Activated CD8-positive, alpha-beta T cell treated with anti-CD3 and anti-CD28 coated beads for 36 hours (primary cell): ENCODE measurements around the gene SPPL3. TPM values are rescaled to one million over a fixed set of nuclear protein-coding genes. Genes with fewer than 3 reads are reported as not detected.

Source experiments
- ATAC-seq: fragments of 200-7000 bp; cut with Tn5 transposase; one replicate; pipeline ENCODE4 v1.10.0; 2021; ENCODE audit warnings: mild to moderate bottlenecking, moderate library complexity
- CTCF ChIA-PET: fragments of 350-600 bp; sonication (Branson Sonifier 250); formaldehyde crosslinking; loops from one replicate; lab custom pipeline; 2021; ENCODE audit warnings: antibody characterized with exemption; lab: Charles Lee
- POLR2A ChIA-PET: fragments of 350-600 bp; sonication (Branson Sonifier 250); formaldehyde crosslinking; loops from one replicate; lab custom pipeline; 2021; ENCODE audit warnings: antibody characterized with exemption; lab: Charles Lee
- DNase-seq: peaks from one replicate; pipeline ENCODE4 v3.0.0-alpha.2; 2020
- H3K27ac Mint-ChIP-seq: one replicate; pipeline ENCODE4 v1.8.0; 2021; ENCODE audit warnings: mild to moderate bottlenecking, mixed read lengths
- H3K27me3 Mint-ChIP-seq: one replicate; pipeline ENCODE4 v1.8.0; 2021; ENCODE audit warnings: mixed read lengths
- H3K36me3 Mint-ChIP-seq: one replicate; pipeline ENCODE4 v1.8.0; 2021; ENCODE audit warnings: low read depth, mixed read lengths
- H3K4me1 Mint-ChIP-seq: one replicate; pipeline ENCODE4 v1.8.0; 2021; ENCODE audit warnings: low read depth, mixed read lengths
- H3K4me3 Mint-ChIP-seq: one replicate; pipeline ENCODE4 v1.8.0; 2021; ENCODE audit warnings: mild to moderate bottlenecking, moderate library complexity, mixed read lengths
- H3K9me3 Mint-ChIP-seq: one replicate; pipeline ENCODE4 v1.8.0; 2021; ENCODE audit warnings: mixed read lengths
- CTCF ChIP-seq: fragments of 200-600 bp; IDR thresholded peaks from one replicate; pipeline ENCODE4 v1.8.0; 2022; ENCODE audit warnings: antibody characterized with exemption, mild to moderate bottlenecking
- intact Hi-C: fragments of 100-400 bp; cut with micrococcal nuclease; formaldehyde crosslinking; loops from one replicate; pipeline ENCODE4 v1.10.0; 2022
- total RNA-seq, 2 experiments: library from RNA; stranded (reverse); gene quantifications; one replicate each; pipeline ENCODE4 v1.2.3, GENCODE V29; 2021

SPPL3 gene
- total RNA-seq, 2 experiments from 2014 or later = 19.8 to 20.8 TPM

- Mint-ChIP-seq H3K4me1 (peaks cover 26% of the 10 kb centered on the region), H3K27me3 (no peaks in the 10 kb centered on the region), H3K36me3 (peaks cover 25% of the 10 kb centered on the region), H3K4me3 (no peak overlapping the region), H3K9me3 (no peaks in the 10 kb centered on the region), H3K27ac (peak overlapping the region; percentile 40)
- CTCF ChIA-PET = interaction anchor here (0.8 to 1.8 kb wide), 3 partner anchors 14 to 187 kb away, joined by 3 to 6 read pairs (median 3); no protein-coding TSS in a partner anchor
- DNase-seq (no peak), ATAC-seq (no peak)
- intact Hi-C loops = no loop called here
- no peak for TF ChIP-seq CTCF
- POLR2A ChIA-PET = interaction anchor here (1.0 kb wide), 1 partner anchor 11 kb away, joined by 3 read pairs; no protein-coding TSS in a partner anchor
Observed at GRCh38 chr12:120784804-120785203, 119.4 kb downstream of the SPPL3 start.

- no peaks in the 10 kb centered on the region for H3K9me3 Mint-ChIP-seq
- CTCF ChIA-PET = interaction anchor here (0.9 to 1.9 kb wide), 7 partner anchors 13 to 189 kb away, joined by 3 to 6 read pairs (median 4); no protein-coding TSS in a partner anchor
- peak; percentile 19 for DNase-seq
- ATAC-seq = peak; percentile 86
- H3K27me3 Mint-ChIP-seq = no peaks in the 10 kb centered on the region
- intact Hi-C loops = no loop called here
- H3K36me3 Mint-ChIP-seq = peaks cover 25% of the 10 kb centered on the region
- TF ChIP-seq CTCF = no peak
- H3K4me3 Mint-ChIP-seq = peak overlapping the region; percentile 28
- POLR2A ChIA-PET = interaction anchor here (0.6 to 1.5 kb wide), 6 partner anchors 12 to 233 kb away, joined by 3 to 5 read pairs (median 3); no protein-coding TSS in a partner anchor
- peak overlapping the region; percentile 89 for H3K27ac Mint-ChIP-seq
- peaks cover 26% of the 10 kb centered on the region for H3K4me1 Mint-ChIP-seq
Observed at GRCh38 chr12:120783197-120783596, 121.0 kb downstream of the SPPL3 start.

GRCh38 chr12:120775862-120776552 lies 128.2 kb downstream of the SPPL3 start:
- DNase-seq = no peak
- ChIA-PET CTCF (interaction anchor here (1.1 to 2.0 kb wide), 5 partner anchors 11 to 195 kb away, joined by 3 to 5 read pairs (median 3); no protein-coding TSS in a partner anchor), POLR2A (no interaction called here)

GRCh38 chr12:120774169-120774916 lies 129.8 kb downstream of the SPPL3 start:
- ChIA-PET POLR2A (interaction anchor here (0.8 kb wide), 1 partner anchor 9 kb away, joined by 4 read pairs; no protein-coding TSS in a partner anchor), CTCF (no interaction called here)
- H3K27me3 Mint-ChIP-seq = no peaks in the 10 kb centered on the region
- peaks cover 9% of the 10 kb centered on the region for H3K36me3 Mint-ChIP-seq
- intact Hi-C loops = no loop called here
- peak overlapping the region; percentile 61 for H3K27ac Mint-ChIP-seq
- DNase-seq = peak; percentile 18
- no peak for TF ChIP-seq CTCF
- no peak overlapping the region for H3K4me3 Mint-ChIP-seq
- ATAC-seq = peak; percentile 90
- no peaks in the 10 kb centered on the region for H3K9me3 Mint-ChIP-seq
- H3K4me1 Mint-ChIP-seq = peaks cover 27% of the 10 kb centered on the region

More at GRCh38 chr12:120775862-120776552, 128.2 kb downstream of the SPPL3 start:
- Mint-ChIP-seq H3K27ac (peak overlapping the region; percentile 37), H3K36me3 (peaks cover 13% of the 10 kb centered on the region), H3K4me3 (no peak overlapping the region), H3K4me1 (peaks cover 24% of the 10 kb centered on the region), H3K9me3 (no peaks in the 10 kb centered on the region), H3K27me3 (no peaks in the 10 kb centered on the region)
- TF ChIP-seq CTCF = peak; percentile 21
- ATAC-seq = no peak
- intact Hi-C loops = no loop called here
